ENCODE measurements around the gene GRIK4. TPM values are rescaled to one million over a fixed set of nuclear protein-coding genes. Genes with fewer than 3 reads are reported as not detected.

GRIK4 gene
- total RNA-seq, 3 donors from 2014 or later (not counting 1 experiment from before 2014, with no cell fraction given) = 2.2 to 32.3 (median 21.9) TPM

GRCh38 chr11:120676991-120677390, 165.4 kb downstream of the GRIK4 start:
- Mint-ChIP-seq H3K36me3 (no peaks in the 10 kb centered on the region), H3K4me1 (peaks cover 0 to 16% of the 10 kb centered on the region in 2 donors), H3K4me3 (no peak overlapping the region), H3K27ac (peak overlapping the region in 1 of 2 donors; percentile 57), H3K27me3 (ENCODE audit: low read depth in 2 of 2) (peaks cover 3 to 6% of the 10 kb centered on the region in 2 donors), H3K9me3 (no peaks in the 10 kb centered on the region)
- DNase-seq = no peak
- H3K9me3 ChIP-seq (ENCODE audit: control insufficient read depth, insufficient read depth, low read length) = no peaks in the 10 kb centered on the region
- ATAC-seq = peak in 2 of 3 donors; percentile 19 to 36
- no peaks in the 10 kb centered on the region for H3K4me1 ChIP-seq (ENCODE audit: control insufficient read depth, insufficient read depth, low read length)
- H3K27me3 ChIP-seq (ENCODE audit: control insufficient read depth, insufficient read depth, low read length) = no peaks in the 10 kb centered on the region
- 80% methylated on average over 6 of the region's 6 CpGs for WGBS (ENCODE audit: insufficient coverage)
- H3K36me3 ChIP-seq (ENCODE audit: control insufficient read depth, insufficient read depth, low read length) = no peaks in the 10 kb centered on the region
- no peak for TF ChIP-seq CTCF (IDR thresholded peaks at IDR 0.05)
- H3K4me3 ChIP-seq (ENCODE audit: low read length) = no peak overlapping the region
- no peak overlapping the region for H3K27ac ChIP-seq (ENCODE audit: low read length)
- intact Hi-C loops (cut with micrococcal nuclease) = no loop called here

- Mint-ChIP-seq H3K4me3 (no peak overlapping the region), H3K9me3 (no peaks in the 10 kb centered on the region), H3K4me1 (peaks cover 0 to 21% of the 10 kb centered on the region in 2 donors), H3K27me3 (ENCODE audit: low read depth in 2 of 2) (no peaks in the 10 kb centered on the region), H3K36me3 (no peaks in the 10 kb centered on the region), H3K27ac (no peak overlapping the region)
- TF ChIP-seq CTCF (IDR thresholded peaks at IDR 0.05) = no peak
- no peak for DNase-seq
- H3K27ac ChIP-seq (ENCODE audit: low read length) = no peak overlapping the region
- no peaks in the 10 kb centered on the region for H3K9me3 ChIP-seq (ENCODE audit: control insufficient read depth, insufficient read depth, low read length)
- H3K27me3 ChIP-seq (ENCODE audit: control insufficient read depth, insufficient read depth, low read length) = no peaks in the 10 kb centered on the region
- 95% methylated on average over 5 of the region's 5 CpGs for whole genome bisulfite sequencing (ENCODE audit: insufficient coverage)
- intact Hi-C loops (cut with micrococcal nuclease) = loop anchor here (10.0 kb wide), 2 partner anchors 114 to 274 kb away; no protein-coding TSS in a partner anchor
- no peak for ATAC-seq
- H3K36me3 ChIP-seq (ENCODE audit: control insufficient read depth, insufficient read depth, low read length) = no peaks in the 10 kb centered on the region
- no peak overlapping the region for H3K4me3 ChIP-seq (ENCODE audit: low read length)
- no peaks in the 10 kb centered on the region for H3K4me1 ChIP-seq (ENCODE audit: control insufficient read depth, insufficient read depth, low read length)
Measured at GRCh38 chr11:120680322-120680721, 168.8 kb downstream of the GRIK4 start.

GRCh38 chr11:120681434-120682331, 170.1 kb downstream of the GRIK4 start:
- Mint-ChIP-seq H3K4me1 (peaks cover 0 to 31% of the 10 kb centered on the region in 2 donors), H3K27ac (no peak overlapping the region), H3K9me3 (no peaks in the 10 kb centered on the region), H3K4me3 (no peak overlapping the region), H3K27me3 (ENCODE audit: low read depth in 2 of 2) (no peaks in the 10 kb centered on the region), H3K36me3 (no peaks in the 10 kb centered on the region)
- intact Hi-C loops (cut with micrococcal nuclease) = loop anchor here (10.0 kb wide), 2 partner anchors 113 to 273 kb away; no protein-coding TSS in a partner anchor
- no peak for TF ChIP-seq CTCF (IDR thresholded peaks at IDR 0.05)
- Histone ChIP-seq H3K27ac (ENCODE audit: low read length) (no peak overlapping the region), H3K27me3 (ENCODE audit: control insufficient read depth, insufficient read depth, low read length) (no peaks in the 10 kb centered on the region), H3K36me3 (ENCODE audit: control insufficient read depth, insufficient read depth, low read length) (no peaks in the 10 kb centered on the region), H3K4me1 (ENCODE audit: control insufficient read depth, insufficient read depth, low read length) (no peaks in the 10 kb centered on the region), H3K9me3 (ENCODE audit: control insufficient read depth, insufficient read depth, low read length) (no peaks in the 10 kb centered on the region), H3K4me3 (ENCODE audit: low read length) (no peak overlapping the region)
- WGBS (ENCODE audit: insufficient coverage) = 81% methylated on average over 15 of the region's 16 CpGs
- DNase-seq (no peak), ATAC-seq (no peak)

All from natural killer cell (primary cell).